Stomach smooth muscle (tissue), 2 donors: Measurements from ENCODE around the gene OR5K4.

ENCODE experiments used
- H3K27ac ChIP-seq: one replicate; pipeline ENCODE4 v1.7.0; 2013; ENCODE audit warnings: mild to moderate bottlenecking, low read length, inconsistent platforms
- H3K27me3 ChIP-seq, 2 donors: one replicate each; pipeline ENCODE4 v1.7.0; 2013; ENCODE audit warnings: low read length in 2 of 2; ENCODE audit not compliant: insufficient read depth in 2 of 2, control insufficient read depth in 1 of 2
- H3K36me3 ChIP-seq, 2 donors: one replicate each; pipeline ENCODE4 v1.7.0; 2013; ENCODE audit warnings: low read length in 2 of 2; ENCODE audit not compliant: control insufficient read depth in 2 of 2, insufficient read depth in 2 of 2
- H3K4me1 ChIP-seq: one replicate; pipeline ENCODE4 v1.7.0; 2013; ENCODE audit warnings: low read length; ENCODE audit not compliant: control insufficient read depth, insufficient read depth
- H3K4me3 ChIP-seq, 2 donors: one replicate each; pipeline ENCODE4 v1.7.0; 2013; ENCODE audit warnings: low read length in 2 of 2
- H3K9ac ChIP-seq, 2 donors: one replicate each; pipeline ENCODE4 v1.7.0; 2013; ENCODE audit warnings: low read length in 2 of 2, mild to moderate bottlenecking in 1 of 2
- H3K9me3 ChIP-seq, 2 donors: one replicate each; pipeline ENCODE4 v1.7.0; 2013; ENCODE audit warnings: low read length in 2 of 2; ENCODE audit not compliant: control insufficient read depth in 2 of 2
- donor health status: healthy.
- donor health status: Pancreatic carcinoma.

Gene OR5K4

GRCh38 chr3:98353554-98353953 is at the start of gene OR5K4:
Gene OR5K4, plus strand, starts transcription at chr3:98353854. Its CDS starts 0 bp downstream, at chr3:98353854.
- H3K9me3 ChIP-seq, result no peaks in the 10 kb centered on the region
- H3K9ac ChIP-seq, result no peak within 1 kb of the TSS
- H3K4me1 ChIP-seq, result no peaks in the 10 kb centered on the region
- no peaks in the 10 kb centered on the region for H3K27me3 ChIP-seq
- H3K36me3 ChIP-seq, result no peaks in the 10 kb centered on the region
- H3K27ac ChIP-seq, result no peak within 1 kb of the TSS
- H3K4me3 ChIP-seq, result no peak within 1 kb of the TSS

- no peaks in the 10 kb centered on the region for H3K27me3 ChIP-seq
- H3K4me1 ChIP-seq, result no peaks in the 10 kb centered on the region
- H3K27ac ChIP-seq, result no peak overlapping the region
- H3K9me3 ChIP-seq, result no peaks in the 10 kb centered on the region
- H3K9ac ChIP-seq, result no peak overlapping the region
- no peak overlapping the region for H3K4me3 ChIP-seq
- no peaks in the 10 kb centered on the region for H3K36me3 ChIP-seq
Observed at GRCh38 chr3:98322101-98322500, 31.6 kb upstream of the OR5K4 start.

- no peaks in the 10 kb centered on the region for H3K36me3 ChIP-seq
- no peak overlapping the region for H3K27ac ChIP-seq
- H3K9me3 ChIP-seq, result no peaks in the 10 kb centered on the region
- no peak overlapping the region for H3K9ac ChIP-seq
- H3K4me1 ChIP-seq, result no peaks in the 10 kb centered on the region
- H3K4me3 ChIP-seq, result no peak overlapping the region
- H3K27me3 ChIP-seq, result no peaks in the 10 kb centered on the region
Observed at GRCh38 chr3:98322686-98323085, 31.0 kb upstream of the OR5K4 start.

- no peak overlapping the region for H3K9ac ChIP-seq
- H3K27me3 ChIP-seq, result no peaks in the 10 kb centered on the region
- no peaks in the 10 kb centered on the region for H3K4me1 ChIP-seq
- no peaks in the 10 kb centered on the region for H3K9me3 ChIP-seq
- no peak overlapping the region for H3K27ac ChIP-seq
- no peaks in the 10 kb centered on the region for H3K36me3 ChIP-seq
- H3K4me3 ChIP-seq, result no peak overlapping the region
Observed at GRCh38 chr3:98323425-98323824, 30.2 kb upstream of the OR5K4 start.

GRCh38 chr3:98325055-98325454 is 28.6 kb upstream of the OR5K4 start:
- no peaks in the 10 kb centered on the region for H3K4me1 ChIP-seq
- H3K27me3 ChIP-seq, result peaks cover 0 to 5% of the 10 kb centered on the region in 2 donors
- H3K9ac ChIP-seq, result no peak overlapping the region
- H3K9me3 ChIP-seq, result no peaks in the 10 kb centered on the region
- H3K27ac ChIP-seq, result no peak overlapping the region
- H3K4me3 ChIP-seq, result no peak overlapping the region
- no peaks in the 10 kb centered on the region for H3K36me3 ChIP-seq

- Histone ChIP-seq H3K9ac (no peak overlapping the region), H3K27ac (no peak overlapping the region), H3K36me3 (no peaks in the 10 kb centered on the region), H3K9me3 (no peaks in the 10 kb centered on the region), H3K4me1 (no peaks in the 10 kb centered on the region), H3K4me3 (no peak overlapping the region), H3K27me3 (peaks cover 0 to 5% of the 10 kb centered on the region in 2 donors)
Observed at GRCh38 chr3:98326105-98326893, 27.4 kb upstream of the OR5K4 start.

GRCh38 chr3:98326945-98327344 is 26.7 kb upstream of the OR5K4 start:
- H3K27ac ChIP-seq, result no peak overlapping the region
- H3K4me3 ChIP-seq, result no peak overlapping the region
- peaks cover 0 to 5% of the 10 kb centered on the region in 2 donors for H3K27me3 ChIP-seq

GRCh38 chr3:98328933-98329332 is 24.7 kb upstream of the OR5K4 start:
- Histone ChIP-seq H3K4me1 (no peaks in the 10 kb centered on the region), H3K9ac (no peak overlapping the region), H3K27me3 (peaks cover 0 to 5% of the 10 kb centered on the region in 2 donors), H3K9me3 (no peaks in the 10 kb centered on the region), H3K27ac (no peak overlapping the region), H3K36me3 (no peaks in the 10 kb centered on the region), H3K4me3 (no peak overlapping the region)

More at GRCh38 chr3:98326945-98327344, 26.7 kb upstream of the OR5K4 start:
- Histone ChIP-seq H3K9me3 (no peaks in the 10 kb centered on the region), H3K36me3 (no peaks in the 10 kb centered on the region), H3K4me1 (no peaks in the 10 kb centered on the region), H3K9ac (no peak overlapping the region)

GRCh38 chr3:98329392-98330124 is 24.1 kb upstream of the OR5K4 start:
- Histone ChIP-seq H3K36me3 (no peaks in the 10 kb centered on the region), H3K4me3 (no peak overlapping the region), H3K27ac (no peak overlapping the region), H3K9me3 (no peaks in the 10 kb centered on the region), H3K4me1 (no peaks in the 10 kb centered on the region), H3K27me3 (peaks cover 0 to 5% of the 10 kb centered on the region in 2 donors), H3K9ac (no peak overlapping the region)

- H3K9me3 ChIP-seq, result no peaks in the 10 kb centered on the region
- no peak overlapping the region for H3K9ac ChIP-seq
- H3K27ac ChIP-seq, result no peak overlapping the region
- no peak overlapping the region for H3K4me3 ChIP-seq
- no peaks in the 10 kb centered on the region for H3K4me1 ChIP-seq
- no peaks in the 10 kb centered on the region for H3K36me3 ChIP-seq
- H3K27me3 ChIP-seq, result peaks cover 0 to 5% of the 10 kb centered on the region in 2 donors
Observed at GRCh38 chr3:98331329-98331728, 22.3 kb upstream of the OR5K4 start.
